ENCODE results near the gene PLEKHA4.

DNA sequence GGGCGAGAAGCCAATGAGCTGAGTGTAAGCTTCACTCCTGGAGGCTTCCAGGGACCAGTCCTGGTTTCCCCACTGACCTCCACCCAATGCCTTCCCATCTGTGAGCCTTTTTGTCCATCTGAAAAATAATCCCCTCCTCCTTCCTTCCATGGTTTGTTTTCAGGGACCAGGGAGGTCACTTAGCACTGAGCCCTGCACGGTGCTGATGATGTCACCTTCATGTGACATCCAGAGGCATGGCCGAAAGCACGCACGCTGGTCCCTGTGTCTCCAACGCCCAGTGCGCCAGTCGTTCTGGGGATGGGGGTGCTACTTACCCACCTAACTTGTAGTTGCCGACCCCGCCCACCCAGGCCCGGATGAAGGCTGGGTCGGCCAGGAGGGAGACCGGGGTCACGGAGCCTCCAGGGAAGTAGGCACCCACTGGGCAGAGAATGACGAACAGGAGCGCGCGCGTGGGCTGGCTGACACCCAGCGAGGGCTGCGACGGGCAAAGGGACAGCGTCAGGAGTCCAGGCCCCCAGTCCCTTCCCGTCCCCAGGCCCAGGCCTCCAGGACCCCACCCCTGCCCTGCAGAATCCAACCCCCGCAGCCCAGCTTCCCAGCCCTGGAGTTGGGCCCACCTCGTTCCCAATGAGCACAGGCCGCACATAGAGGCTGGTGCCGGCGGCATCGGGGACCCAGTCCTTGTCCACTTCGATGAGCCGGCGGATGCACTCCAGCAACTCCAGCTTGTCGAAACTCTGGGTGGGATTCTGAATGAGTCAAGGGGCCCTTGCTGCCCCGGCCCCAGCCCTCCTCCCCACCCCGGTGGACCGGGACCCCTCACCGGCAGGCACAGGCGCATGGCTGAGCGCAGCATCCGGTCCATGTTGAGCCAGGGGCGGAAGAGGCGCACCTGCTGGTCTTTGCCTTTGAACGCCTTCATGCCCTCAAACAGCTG lies 68.8 kb downstream of the PLEKHA4 start:
- TF ChIP-seq, protein P1, sequence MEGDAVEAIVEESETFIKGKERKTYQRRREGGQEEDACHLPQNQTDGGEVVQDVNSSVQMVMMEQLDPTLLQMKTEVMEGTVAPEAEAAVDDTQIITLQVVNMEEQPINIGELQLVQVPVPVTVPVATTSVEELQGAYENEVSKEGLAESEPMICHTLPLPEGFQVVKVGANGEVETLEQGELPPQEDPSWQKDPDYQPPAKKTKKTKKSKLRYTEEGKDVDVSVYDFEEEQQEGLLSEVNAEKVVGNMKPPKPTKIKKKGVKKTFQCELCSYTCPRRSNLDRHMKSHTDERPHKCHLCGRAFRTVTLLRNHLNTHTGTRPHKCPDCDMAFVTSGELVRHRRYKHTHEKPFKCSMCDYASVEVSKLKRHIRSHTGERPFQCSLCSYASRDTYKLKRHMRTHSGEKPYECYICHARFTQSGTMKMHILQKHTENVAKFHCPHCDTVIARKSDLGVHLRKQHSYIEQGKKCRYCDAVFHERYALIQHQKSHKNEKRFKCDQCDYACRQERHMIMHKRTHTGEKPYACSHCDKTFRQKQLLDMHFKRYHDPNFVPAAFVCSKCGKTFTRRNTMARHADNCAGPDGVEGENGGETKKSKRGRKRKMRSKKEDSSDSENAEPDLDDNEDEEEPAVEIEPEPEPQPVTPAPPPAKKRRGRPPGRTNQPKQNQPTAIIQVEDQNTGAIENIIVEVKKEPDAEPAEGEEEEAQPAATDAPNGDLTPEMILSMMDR (IDR thresholded peaks at IDR 0.05; ENCODE audit: low read depth, low read length, missing input control) = no peak
- no peak for TF ChIP-seq EGR1 (IDR thresholded peaks at IDR 0.05; ENCODE audit: low read depth in 2 of 2)
- TF ChIP-seq, protein P2, sequence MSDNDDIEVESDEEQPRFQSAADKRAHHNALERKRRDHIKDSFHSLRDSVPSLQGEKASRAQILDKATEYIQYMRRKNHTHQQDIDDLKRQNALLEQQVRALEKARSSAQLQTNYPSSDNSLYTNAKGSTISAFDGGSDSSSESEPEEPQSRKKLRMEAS (IDR thresholded peaks at IDR 0.05) = no peak
- TF ChIP-seq SP1 (IDR thresholded peaks at IDR 0.05) = no peak
- TF ChIP-seq, protein P3, sequence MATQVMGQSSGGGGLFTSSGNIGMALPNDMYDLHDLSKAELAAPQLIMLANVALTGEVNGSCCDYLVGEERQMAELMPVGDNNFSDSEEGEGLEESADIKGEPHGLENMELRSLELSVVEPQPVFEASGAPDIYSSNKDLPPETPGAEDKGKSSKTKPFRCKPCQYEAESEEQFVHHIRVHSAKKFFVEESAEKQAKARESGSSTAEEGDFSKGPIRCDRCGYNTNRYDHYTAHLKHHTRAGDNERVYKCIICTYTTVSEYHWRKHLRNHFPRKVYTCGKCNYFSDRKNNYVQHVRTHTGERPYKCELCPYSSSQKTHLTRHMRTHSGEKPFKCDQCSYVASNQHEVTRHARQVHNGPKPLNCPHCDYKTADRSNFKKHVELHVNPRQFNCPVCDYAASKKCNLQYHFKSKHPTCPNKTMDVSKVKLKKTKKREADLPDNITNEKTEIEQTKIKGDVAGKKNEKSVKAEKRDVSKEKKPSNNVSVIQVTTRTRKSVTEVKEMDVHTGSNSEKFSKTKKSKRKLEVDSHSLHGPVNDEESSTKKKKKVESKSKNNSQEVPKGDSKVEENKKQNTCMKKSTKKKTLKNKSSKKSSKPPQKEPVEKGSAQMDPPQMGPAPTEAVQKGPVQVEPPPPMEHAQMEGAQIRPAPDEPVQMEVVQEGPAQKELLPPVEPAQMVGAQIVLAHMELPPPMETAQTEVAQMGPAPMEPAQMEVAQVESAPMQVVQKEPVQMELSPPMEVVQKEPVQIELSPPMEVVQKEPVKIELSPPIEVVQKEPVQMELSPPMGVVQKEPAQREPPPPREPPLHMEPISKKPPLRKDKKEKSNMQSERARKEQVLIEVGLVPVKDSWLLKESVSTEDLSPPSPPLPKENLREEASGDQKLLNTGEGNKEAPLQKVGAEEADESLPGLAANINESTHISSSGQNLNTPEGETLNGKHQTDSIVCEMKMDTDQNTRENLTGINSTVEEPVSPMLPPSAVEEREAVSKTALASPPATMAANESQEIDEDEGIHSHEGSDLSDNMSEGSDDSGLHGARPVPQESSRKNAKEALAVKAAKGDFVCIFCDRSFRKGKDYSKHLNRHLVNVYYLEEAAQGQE (IDR thresholded peaks at IDR 0.05) = no peak
- TF ChIP-seq RXRA (IDR thresholded peaks at IDR 0.05) = no peak
- TF ChIP-seq YY1 (IDR thresholded peaks at IDR 0.05) = no peak
- TF ChIP-seq, protein P4, sequence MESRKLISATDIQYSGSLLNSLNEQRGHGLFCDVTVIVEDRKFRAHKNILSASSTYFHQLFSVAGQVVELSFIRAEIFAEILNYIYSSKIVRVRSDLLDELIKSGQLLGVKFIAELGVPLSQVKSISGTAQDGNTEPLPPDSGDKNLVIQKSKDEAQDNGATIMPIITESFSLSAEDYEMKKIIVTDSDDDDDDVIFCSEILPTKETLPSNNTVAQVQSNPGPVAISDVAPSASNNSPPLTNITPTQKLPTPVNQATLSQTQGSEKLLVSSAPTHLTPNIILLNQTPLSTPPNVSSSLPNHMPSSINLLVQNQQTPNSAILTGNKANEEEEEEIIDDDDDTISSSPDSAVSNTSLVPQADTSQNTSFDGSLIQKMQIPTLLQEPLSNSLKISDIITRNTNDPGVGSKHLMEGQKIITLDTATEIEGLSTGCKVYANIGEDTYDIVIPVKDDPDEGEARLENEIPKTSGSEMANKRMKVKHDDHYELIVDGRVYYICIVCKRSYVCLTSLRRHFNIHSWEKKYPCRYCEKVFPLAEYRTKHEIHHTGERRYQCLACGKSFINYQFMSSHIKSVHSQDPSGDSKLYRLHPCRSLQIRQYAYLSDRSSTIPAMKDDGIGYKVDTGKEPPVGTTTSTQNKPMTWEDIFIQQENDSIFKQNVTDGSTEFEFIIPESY (IDR thresholded peaks at IDR 0.05) = no peak
- no peak for TF ChIP-seq GABPA (IDR thresholded peaks at IDR 0.05 in 1 of 2, conservative IDR thresholded peaks at IDR 0.05 in 1 of 2)
- no peak for TF ChIP-seq RAD21 (IDR thresholded peaks at IDR 0.05)
- TF ChIP-seq NR2F2 (IDR thresholded peaks at IDR 0.05) = no peak
- no peak for TF ChIP-seq TAF1 (conservative IDR thresholded peaks at IDR 0.05)
- TF ChIP-seq, protein P5, sequence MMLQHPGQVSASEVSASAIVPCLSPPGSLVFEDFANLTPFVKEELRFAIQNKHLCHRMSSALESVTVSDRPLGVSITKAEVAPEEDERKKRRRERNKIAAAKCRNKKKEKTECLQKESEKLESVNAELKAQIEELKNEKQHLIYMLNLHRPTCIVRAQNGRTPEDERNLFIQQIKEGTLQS (IDR thresholded peaks at IDR 0.05) = no peak
- TF ChIP-seq JUND (IDR thresholded peaks at IDR 0.05) = no peak

Measured in liver (tissue), 3 donors.